HG03439 (cell line): ENCODE measurements around the gene MOB3B.
A peak's percentile ranks its signal among the peaks of the same experiment; 100 is the strongest.

Experiments
- ATAC-seq: cut with Tn5 transposase; IDR thresholded peaks from one replicate; pipeline ENCODE4 v1.9.1; 2021; ENCODE audit warnings: mild to moderate bottlenecking, moderate library complexity; ENCODE audit not compliant: unreplicated experiment

Gene MOB3B

DNA sequence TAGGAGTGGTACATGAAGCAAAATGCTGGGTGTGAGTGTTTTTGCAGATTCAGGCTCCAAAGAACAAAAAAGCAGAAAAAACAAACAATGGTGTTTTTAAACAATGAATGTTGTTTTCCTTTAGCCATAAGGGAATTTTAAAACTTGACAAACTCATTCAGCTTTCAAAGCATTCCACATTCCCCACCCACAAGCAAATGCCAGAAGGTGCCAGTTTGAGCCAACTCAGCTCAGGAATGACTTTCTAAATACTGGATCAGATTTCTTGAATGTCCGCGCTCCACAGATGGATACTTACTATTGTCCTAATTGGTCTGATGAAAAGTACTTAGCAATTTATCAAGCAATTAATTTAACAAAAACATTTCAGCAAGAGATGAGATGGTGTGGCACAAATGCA is 12.9 kb upstream of the MOB3B start:
- ATAC-seq = no peak

DNA sequence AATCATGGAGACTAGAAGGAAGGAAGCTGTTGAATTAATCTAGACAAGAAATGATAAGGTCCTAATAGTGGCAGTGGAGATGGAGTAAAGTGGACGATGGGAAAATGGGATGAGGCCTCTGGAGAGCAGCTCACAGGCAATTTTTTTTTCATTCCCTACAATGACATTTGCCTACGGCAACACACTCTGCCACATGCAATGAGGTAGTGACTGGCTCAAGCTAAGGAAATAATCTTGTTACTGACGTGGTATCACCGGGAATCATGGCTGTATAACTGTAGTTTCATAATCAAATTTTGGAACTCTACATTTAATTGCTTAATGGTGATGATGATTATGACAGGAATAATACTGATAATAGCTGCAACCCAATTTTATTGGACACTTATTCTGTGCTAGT is 12.1 kb upstream of the MOB3B start:
- ATAC-seq = no peak

DNA sequence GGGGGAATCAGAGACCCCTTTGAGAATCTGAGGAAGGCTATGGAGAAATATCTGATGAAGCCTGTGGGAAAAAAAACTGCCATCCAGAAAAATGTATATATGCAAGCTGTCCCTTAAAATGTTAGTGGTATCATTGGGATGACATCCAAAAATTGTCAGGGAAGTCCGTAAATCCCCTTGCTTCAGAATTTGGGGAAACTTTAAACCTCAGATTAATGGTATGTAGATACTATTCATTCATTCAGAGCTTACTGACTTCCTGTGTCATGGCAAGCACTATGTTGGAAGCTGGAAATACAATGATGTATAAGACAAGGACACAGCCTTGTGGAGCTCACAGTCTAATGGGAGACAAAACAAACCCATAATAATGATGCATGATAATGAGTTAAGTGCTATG is 10.9 kb upstream of the MOB3B start:
- ATAC-seq = no peak

DNA sequence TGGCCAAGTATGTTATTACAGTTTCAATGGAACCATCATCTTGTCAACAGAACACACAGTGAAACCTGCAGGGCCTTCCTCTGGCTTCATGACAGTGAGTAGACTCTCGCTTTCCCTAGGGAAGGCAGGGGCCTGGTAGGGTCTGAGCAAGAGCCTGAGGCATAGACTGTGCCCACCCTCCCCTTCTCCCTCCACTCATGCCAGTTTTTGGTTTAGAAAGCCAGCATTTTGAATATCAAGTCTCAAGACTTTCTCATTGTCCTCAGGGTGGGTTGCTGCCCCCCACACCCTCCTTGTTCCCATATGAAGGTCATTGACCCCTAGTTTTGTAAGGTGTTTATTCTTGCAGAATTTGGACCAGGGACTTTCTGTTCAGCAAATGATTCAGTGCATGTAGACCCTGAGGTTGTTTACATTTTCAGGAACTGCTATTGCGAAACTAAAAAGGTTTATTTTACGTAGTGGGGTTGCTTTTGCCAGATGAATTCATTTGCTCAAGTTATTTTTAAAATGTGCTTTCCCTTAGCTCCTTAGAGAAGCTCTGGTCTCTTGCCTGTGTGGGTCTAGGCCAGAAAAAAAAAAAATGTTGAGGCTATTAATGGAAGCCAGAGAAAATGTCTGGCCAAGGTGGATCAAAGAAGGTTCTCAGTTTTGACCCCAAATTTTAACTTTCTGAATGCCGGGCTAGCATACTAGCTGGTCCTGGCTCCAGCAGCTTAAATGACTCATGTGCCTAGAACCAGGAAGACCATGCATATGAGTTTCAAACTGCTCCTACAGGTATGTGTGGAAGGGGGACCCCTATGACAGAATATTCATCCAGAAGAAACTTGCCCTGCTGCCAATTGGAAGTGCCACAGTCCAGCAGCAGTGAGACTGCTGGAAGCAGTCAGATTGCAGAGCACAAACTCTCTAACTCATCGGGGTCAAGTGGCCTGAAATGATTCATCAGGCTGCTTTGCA is 10.1 kb upstream of the MOB3B start:
- ATAC-seq = no peak

DNA sequence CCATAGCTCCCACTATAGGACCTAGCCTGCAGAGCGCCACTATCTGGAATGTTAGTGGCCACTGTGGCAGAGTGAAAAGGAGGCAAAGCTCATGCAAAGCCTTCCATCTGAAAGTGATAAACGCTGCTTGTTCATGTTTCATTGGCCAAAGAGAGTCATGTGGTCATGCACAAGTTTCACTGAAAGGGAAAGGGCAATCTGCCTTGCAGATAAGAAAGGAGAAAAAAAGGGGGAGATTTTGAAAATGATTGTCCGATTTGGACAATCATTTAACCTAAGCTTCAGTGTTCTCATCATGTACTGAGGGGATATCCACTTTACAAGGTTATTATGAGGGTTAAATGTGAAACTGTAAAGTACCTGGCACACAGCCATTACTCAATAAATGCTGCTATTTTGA is 9.0 kb upstream of the MOB3B start:
- ATAC-seq = peak; percentile 31

DNA sequence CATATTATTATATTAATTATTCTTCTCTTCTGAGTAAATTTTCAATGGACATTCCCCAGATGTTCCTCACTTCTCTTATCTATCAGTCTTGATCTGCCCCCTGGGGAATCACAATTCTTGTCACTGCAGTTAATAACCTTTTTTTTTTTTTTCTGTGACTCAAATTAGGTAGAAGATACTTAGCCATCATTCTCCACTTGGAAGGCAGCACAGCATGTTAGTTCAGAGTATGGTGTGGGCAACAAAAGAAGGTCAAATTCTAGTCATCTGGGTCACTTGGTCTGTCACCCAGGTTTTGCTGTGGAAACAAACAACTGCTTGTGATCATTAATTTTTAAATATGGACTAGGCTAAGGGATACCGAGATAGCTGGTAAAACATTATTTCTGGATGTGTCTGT is 8.1 kb upstream of the MOB3B start:
- ATAC-seq = no peak

DNA sequence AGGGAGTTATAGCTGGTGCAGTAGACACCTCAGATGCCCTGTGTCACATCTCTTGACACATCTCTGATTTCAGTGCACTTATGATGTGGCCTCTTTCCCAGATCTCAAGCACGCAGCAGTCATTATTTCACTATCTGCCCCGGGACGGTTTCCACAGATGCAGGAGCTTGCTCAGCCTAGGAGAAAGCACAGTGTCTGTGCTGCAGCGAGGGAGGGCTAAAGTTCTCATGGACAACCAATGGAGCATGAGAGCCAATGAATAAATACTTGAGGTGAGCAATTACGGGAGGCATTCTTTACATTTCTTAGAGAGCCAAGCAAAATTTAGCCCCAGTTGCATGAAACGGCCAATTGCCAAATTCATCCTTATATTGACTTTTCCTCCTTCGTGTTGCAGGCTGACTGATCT is 7.4 kb upstream of the MOB3B start:
- no peak for ATAC-seq

DNA sequence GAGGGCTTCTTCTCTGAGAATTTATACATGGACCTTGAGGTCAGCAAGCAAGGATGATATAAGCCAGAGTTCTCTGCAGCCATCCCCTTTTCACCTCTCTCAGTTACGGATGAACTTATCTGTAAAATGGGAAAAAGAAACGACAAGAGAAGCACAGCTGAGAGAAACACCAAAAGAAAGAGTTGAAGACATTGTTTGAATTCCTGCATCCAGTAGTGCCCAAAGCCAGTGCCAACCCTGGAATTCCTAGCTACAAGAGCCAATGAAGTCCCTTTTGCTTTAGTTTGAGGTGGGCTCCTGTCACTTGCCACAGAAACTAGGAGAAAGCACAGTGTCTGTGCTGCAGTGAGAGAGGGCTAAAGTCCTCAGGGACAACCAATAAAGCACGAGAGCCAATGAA is 6.6 kb upstream of the MOB3B start:
- no peak for ATAC-seq

DNA sequence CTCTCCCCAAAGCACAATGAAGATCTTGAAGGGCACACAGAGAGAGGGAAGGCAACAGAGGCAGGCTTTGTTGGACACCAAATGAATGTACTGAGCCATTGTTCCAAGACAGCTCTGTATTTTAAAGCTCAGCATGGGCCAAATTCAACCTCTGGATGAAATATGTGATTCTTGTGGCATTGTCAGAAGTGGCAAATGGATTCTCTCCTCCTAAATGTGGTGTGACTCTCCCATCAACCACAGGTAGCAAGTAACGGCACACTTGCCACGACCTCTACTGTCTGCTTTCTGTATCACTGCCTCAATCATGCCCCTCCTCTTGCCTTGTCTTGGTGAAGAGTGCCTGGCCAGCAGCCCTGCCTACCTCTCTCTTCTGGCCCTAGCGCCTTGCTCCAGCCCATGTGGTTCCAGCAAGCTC is 6.1 kb upstream of the MOB3B start:
- peak; percentile 66 for ATAC-seq

DNA sequence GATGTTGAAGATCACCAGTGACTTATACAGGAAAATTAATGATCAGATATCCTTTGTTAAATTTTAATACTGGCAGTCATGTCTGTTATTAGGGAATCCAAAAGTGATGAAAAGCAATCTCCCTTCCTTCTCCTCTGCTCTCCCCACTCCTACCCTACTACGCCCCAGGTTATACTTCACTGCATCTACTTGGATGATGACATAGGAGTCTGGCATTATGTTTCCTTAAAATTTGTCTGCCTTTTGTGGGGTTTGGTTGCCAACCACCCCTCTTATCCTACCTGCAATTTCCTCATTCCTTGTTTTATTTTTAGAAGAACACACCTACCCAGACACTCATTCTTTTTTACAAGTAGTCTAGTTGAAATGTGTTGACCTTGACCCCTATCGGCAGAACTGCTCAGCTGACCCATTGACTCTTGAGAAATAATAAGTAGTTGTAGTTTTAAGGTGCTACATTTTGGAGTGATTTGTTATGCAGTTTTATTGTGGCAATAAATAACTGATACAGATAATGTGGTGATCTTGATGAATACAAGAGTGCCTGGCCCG is 5.1 kb upstream of the MOB3B start:
- no peak for ATAC-seq

DNA sequence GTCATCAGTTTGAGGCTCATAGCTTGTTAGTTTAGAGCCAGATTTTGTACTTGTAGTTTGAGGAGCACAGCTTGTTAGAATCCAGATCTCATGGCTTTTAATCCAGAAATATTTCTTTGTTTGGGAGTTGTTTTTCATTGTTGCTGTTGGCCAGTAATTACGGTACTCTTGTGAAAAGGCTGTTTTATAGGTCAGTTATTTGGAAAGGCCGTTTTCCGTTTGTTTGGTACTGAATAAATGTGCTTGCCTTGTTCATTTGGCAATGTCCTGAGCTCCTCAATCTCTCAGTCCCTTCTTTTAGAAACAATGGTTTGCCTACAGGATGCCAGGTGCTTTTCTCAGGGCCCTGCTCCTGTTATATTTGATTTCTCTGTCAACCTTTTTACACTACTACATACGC is 4.5 kb upstream of the MOB3B start:
- ATAC-seq = no peak

DNA sequence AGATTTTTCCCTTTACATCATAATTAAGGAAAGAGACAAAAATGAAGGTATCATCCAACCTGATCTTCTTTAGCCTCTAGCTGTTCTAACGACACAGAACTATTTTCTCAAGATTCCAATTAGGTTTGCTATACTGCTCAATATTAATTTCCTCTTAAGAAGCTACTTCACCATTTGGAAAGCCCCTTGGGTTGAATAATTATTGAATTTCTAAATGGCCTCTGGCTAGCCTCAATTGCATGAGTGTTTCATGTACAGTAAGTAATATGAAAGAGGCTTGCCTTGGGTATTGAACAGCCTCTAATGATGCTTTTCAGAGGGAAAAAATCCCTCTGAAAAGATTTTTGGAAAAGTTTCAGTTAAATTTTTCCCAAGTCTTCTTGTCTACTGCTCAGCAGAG is 3.7 kb upstream of the MOB3B start:
- no peak for ATAC-seq

DNA sequence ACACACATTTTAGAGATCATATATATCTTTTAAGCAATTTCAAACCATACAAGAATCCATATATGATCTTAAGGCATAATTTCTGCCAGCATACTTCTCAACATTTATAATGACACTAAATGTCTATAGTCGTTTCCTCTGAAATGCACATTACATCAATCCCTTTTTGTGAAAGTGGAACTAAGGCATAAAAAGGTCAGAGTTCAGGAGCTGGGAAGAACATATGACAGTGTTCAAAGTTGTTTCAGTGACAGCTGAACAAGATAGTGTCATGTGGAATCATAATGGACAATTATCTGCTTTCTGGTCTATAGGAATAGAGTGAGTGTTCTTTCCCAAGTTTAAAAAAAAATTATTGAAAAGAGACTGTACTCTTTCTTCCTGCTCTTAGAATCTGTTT is 2.4 kb upstream of the MOB3B start:
- no peak for ATAC-seq

DNA sequence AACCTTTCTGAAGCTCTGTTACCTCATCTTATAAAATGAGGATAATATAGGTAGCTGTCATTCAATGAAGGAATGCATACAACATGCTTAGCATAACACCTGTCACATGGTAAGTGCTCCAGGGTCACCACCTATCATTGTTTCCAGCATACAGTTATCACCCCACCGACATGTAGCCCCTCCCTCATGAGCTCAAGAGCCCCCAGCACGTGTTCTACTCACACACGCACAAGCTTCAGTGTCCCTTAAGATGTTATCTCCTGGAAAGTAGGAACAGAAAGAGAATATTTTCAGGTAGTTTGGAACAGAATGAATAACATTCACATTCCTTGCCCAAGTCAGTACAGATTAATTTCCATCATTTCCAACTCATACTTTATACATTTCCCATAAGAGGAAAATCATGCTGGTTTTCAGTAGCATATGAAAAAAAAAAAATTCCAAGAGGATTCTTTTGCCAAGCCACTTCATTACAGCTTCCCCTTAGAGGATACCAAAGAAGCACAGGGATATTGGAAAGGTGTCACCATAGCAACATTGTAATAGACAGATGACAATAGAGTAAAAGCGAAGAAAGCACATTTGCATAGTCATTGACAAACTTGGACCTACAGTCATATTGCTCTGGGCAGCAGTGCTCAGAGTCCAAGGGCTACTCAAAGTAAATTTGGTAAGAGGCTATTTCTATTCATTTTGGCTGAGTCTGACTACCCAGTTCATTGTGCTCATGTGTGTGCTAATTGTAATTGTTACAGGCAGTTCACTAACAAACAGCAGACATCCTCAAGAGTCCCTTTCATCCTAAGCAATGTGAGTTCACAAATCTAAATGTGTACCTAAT is 1.5 kb upstream of the MOB3B start:
- no peak for ATAC-seq

DNA sequence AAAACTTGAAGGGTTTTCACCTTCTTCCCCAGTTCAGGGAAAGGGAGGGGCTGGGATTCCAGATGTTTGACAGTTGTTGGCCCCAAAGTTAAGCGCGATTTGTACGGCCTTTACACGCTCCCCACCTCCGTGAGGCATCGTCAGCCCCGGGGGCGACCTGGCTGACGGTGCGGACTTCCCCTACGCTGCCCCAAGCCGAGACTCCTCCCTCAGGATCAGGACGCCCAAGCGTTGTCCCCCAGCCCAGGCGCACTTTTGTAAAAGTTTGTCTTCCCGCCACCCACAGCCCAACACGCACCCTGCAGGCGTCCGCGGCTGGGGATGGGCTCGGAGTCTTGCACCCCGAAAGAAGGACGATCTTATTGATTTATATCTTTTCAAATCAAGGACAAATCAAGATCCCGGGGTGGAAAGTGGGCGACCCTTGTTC is 713 bp downstream of the MOB3B start:
- ATAC-seq = peak; percentile 42

DNA sequence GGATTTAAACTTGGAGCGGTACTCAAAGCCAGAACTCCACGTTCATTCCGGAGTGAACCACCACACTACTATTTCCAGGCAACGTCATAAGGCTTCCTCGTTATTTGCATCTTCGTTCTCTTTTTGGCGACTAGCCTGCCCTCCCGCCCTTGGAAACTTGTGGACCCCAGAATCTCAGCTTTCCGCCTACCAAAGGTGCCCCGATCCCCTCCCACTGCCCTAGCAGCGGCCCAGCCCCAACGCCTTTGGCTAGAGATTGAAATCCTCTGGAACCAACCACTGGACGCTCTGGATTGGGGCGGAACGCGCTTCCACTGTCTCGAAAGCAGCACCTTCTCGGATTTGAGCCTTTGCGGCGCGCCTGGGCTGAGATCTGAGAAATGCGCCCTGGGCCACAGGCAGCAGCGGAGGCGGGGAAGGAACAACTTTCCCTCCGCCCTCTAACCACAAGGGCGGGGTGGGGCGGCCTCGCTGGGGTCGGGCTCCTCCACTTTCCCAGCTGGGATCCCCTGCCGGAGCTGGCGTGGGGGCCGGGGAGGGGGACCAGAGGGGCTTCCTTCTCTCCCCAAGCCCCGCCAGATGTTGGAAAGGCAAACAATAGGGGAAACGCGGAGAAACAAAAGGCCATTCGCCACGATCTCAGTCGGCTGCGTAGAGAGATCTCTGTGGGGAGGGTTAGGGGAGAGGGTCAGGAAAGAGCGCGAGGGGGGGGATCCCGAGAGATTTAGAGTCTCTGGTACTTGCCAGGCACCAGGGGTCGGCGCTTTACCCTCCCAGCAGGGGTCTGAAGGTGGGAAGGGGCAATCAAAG is 1.3 kb downstream of the MOB3B start:
- peak; percentile 50 for ATAC-seq

DNA sequence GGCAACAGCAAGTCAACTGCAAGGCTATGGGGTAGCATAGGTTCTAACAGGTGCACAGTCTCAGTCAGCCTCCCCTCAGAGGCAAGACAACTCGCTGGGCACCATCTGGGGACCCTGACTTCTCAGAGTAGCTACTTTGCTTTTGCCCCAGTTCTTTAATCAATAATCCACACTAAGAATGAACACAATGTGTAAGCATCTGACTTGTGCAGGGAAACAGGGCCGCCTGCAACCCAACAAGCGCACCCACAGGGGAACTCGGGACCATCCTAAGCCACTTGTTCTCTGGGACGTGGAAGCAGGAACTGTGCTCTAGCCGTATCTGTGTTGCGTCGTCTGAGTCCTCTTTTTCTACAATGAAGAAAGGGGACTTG is 1.9 kb downstream of the MOB3B start:
- ATAC-seq = no peak

DNA sequence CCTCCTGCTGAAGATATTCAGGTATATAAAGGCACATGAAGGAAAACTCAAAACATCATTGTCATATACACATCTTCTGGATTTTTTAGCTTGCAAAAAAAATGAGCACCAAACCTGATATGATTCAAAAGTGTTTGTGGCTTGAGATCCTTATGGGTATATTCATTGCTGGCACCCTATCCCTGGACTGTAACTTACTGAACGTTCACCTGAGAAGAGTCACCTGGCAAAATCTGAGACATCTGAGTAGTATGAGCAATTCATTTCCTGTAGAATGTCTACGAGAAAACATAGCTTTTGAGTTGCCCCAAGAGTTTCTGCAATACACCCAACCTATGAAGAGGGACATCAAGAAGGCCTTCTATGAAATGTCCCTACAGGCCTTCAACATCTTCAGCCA is 5.4 kb downstream of the MOB3B start, which contains the start of gene IFNK:
TSS of gene IFNK (plus strand) at position 55 of the 400 bp plus-strand sequence. CDS start at position 102, 47 bp downstream.
- ATAC-seq = no peak

DNA sequence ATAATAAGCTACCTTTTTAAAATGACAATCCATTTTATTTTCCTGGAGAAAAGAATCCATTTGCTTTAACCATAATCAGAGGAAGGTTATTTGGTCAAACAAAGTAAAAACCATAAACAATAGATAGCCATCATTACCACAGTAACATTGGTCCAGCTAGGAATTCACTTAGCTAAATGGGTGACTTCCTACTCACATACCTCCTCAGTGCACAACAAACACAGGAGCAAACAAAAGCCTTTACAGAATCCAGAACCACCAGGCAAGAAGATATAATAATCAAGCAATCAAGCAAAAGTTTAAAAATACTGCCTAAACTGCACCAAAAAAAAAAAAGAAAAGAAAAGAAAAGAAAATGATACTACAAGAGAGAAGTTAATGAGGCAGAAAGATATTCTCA is 6.5 kb downstream of the MOB3B start:
- ATAC-seq = no peak

DNA sequence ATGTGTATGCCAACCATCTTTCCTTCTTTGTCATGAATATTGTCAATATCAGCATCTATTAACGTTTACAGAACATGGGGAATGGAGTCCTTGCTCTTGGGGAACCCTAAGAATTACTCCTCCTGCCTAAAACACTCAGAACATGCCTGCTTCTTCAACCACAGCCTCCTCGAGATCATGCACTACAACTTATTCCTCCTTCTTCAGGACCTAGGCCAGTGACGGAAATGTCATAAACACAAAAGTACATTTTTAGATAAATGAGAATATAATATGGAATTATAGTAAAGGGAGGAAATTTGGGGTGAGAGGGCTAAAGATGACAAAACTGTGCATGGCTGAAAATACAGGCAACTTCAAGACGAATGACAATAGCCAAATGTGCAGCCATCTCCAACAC is 8.6 kb downstream of the MOB3B start:
- no peak for ATAC-seq
